ENCODE results near the gene ARMH2. TPM values are rescaled to one million over a fixed set of nuclear protein-coding genes. Genes with fewer than 3 reads are reported as not detected.

ARMH2 gene
- total RNA-seq, 4 donors from 2014 or later = not detected

- Histone ChIP-seq H3K9me3 (no peaks in the 10 kb centered on the region), H3K27ac (no peak overlapping the region), H3K36me3 (no peaks in the 10 kb centered on the region), H3K4me3 (no peak overlapping the region), H3K27me3 (no peaks in the 10 kb centered on the region), H3K4me1 (no peaks in the 10 kb centered on the region)
- TF ChIP-seq CTCF (IDR thresholded peaks at IDR 0.05) (no peak), POLR2A (IDR thresholded peaks at IDR 0.05) (no peak)
- intact Hi-C loops (cut with DNase I; ENCODE audit: low total_unique reads) = no loop called here
- no peak for DNase-seq
These were observed 21.5 kb downstream of the ARMH2 start for GRCh38 chr6:24777227-24777626.

GRCh38 chr6:24775520-24776058, 23.1 kb downstream of the ARMH2 start:
- DNase-seq = no peak

GRCh38 chr6:24774696-24775519, 23.8 kb downstream of the ARMH2 start, which contains the start of gene GMNN:
TSS of gene GMNN (plus strand) at chr6:24774937. CDS start at chr6:24777247, 2,310 bp downstream.
- intact Hi-C loops (cut with DNase I; ENCODE audit: low total_unique reads) = no loop called here

More at GRCh38 chr6:24775520-24776058, 23.1 kb downstream of the ARMH2 start:
- H3K36me3 ChIP-seq = no peaks in the 10 kb centered on the region
- no peaks in the 10 kb centered on the region for H3K4me1 ChIP-seq
- TF ChIP-seq POLR2A (IDR thresholded peaks at IDR 0.05) (no peak), CTCF (IDR thresholded peaks at IDR 0.05) (no peak)
- no peaks in the 10 kb centered on the region for H3K27me3 ChIP-seq
- H3K4me3 ChIP-seq = peak overlapping the region; percentile 96 to 100
- no peaks in the 10 kb centered on the region for H3K9me3 ChIP-seq
- intact Hi-C loops (cut with DNase I; ENCODE audit: low total_unique reads) = no loop called here
- peak overlapping the region; percentile 96 to 99 for H3K27ac ChIP-seq

GRCh38 chr6:24768361-24768760, 30.4 kb downstream of the ARMH2 start:
- no peak overlapping the region for H3K4me3 ChIP-seq
- intact Hi-C loops (cut with DNase I; ENCODE audit: low total_unique reads) = loop anchor here (10.0 kb wide), 1 partner anchor 184 kb away; no protein-coding TSS in a partner anchor
- no peaks in the 10 kb centered on the region for H3K9me3 ChIP-seq
- DNase-seq = no peak
- TF ChIP-seq CTCF (IDR thresholded peaks at IDR 0.05) (no peak), POLR2A (IDR thresholded peaks at IDR 0.05) (no peak)
- H3K4me1 ChIP-seq = no peaks in the 10 kb centered on the region
- H3K27me3 ChIP-seq = no peaks in the 10 kb centered on the region
- no peak overlapping the region for H3K27ac ChIP-seq
- no peaks in the 10 kb centered on the region for H3K36me3 ChIP-seq

More at GRCh38 chr6:24774696-24775519, 23.8 kb downstream of the ARMH2 start, which contains the start of gene GMNN:
- Histone ChIP-seq H3K4me3 (peak within 1 kb of the TSS; percentile 96 to 100), H3K36me3 (no peaks in the 10 kb centered on the region), H3K4me1 (no peaks in the 10 kb centered on the region), H3K27me3 (no peaks in the 10 kb centered on the region), H3K27ac (peak within 1 kb of the TSS; percentile 96 to 99), H3K9me3 (no peaks in the 10 kb centered on the region)
- peak in 2 of 4 experiments; percentile 4 to 5 for TF ChIP-seq CTCF (IDR thresholded peaks at IDR 0.05)
- peak; percentile 57 to 77 for TF ChIP-seq POLR2A (IDR thresholded peaks at IDR 0.05)
- peak; percentile 97 for DNase-seq
